Upper lobe of left lung (tissue), 4 donors: ENCODE results near the gene ADCYAP1R1.

Experiments
- CTCF ChIP-seq, 6 experiments: fragments of 450-650 bp in 4 of 6; fragments of 200-600 bp in 2 of 6; sonication (generic) in 2 of 6; IDR thresholded peaks; one replicate each; pipeline ENCODE4 v1.5.1; 2016 to 2019; ENCODE audit warnings: antibody characterized with exemption in 6 of 6
- EP300 ChIP-seq, 4 donors: sonication (generic); formaldehyde crosslinking; IDR thresholded peaks; one replicate each; pipeline ENCODE4 v1.5.1; 2017; ENCODE audit warnings: antibody characterized with exemption in 4 of 4, control low read depth in 2 of 4

- TF ChIP-seq CTCF (IDR thresholded peaks at IDR 0.05) (no peak), EP300 (IDR thresholded peaks at IDR 0.05) (no peak)
Observed at GRCh38 chr7:31017032-31017675, 35.0 kb upstream of the ADCYAP1R1 start.
